NCI-H146 treated with DMSO at 0.1 percent for 48 hours (cell line): Measurements from ENCODE around the gene ZNF618.

Source experiments
- DNase-seq: peaks from one replicate; lab custom pipeline; 2025; ENCODE audit not compliant: unreplicated experiment; lab: John Stamatoyannopoulos, UW

ZNF618 gene

DNA sequence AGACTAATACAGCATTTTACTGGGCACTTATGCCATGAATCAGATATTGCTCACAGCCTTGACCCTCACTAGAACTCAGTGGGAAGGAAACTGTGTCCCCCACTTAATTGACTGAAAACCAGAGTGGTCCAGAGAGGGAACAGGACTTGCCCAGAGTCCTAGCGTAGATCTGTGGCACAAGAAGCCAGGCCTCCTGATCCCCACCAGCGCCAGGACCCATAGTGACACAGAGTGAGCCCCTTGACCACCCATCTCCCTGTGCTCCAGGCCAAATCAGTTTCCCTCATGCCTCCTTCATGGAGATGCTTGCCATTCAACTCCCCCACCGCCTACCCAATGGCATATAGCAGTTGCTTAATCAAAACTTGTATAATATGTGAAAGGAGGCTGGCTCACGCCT is 214.7 kb downstream of the ZNF618 start:
- no peak for DNase-seq

DNA sequence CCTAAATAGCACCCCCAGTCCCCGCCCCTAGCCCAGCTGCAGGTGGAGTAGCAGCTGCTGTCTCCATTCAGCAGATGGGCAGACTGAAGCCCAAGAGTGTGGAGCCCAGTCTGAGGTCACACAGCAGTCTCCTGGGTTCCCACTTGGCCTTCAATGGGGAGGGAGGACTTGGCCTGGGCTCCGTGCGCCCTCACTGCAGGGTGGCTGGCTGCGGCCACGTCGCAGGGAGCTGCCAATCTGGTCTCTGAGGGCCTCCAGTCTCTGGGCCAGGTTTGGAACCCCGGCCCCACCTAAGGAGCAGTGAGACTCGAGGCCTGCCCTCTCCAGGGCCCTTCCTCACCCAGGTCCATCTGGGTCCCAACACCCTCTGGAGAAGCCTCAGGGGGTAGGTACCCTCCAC is 215.6 kb downstream of the ZNF618 start:
- no peak for DNase-seq

DNA sequence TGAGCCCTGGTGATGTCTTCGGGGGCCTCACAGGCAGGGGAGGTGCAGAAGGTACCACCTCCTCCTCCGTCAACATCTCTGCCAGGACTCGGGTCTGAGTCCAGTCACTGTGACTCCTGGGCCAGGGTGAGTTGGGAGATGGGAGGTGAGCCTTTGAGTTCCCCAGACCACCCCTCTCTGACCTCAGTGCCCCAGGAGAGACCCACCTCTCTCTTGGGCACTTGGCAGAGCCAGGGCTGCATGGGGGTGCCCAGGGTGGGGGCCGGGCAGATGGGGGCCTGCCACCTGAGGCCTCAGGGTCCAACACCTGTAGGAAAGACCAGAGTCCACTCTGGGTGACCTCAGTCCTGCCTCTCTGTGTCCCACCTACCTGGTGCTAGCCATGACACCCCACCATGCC is 216.2 kb downstream of the ZNF618 start:
- no peak for DNase-seq

DNA sequence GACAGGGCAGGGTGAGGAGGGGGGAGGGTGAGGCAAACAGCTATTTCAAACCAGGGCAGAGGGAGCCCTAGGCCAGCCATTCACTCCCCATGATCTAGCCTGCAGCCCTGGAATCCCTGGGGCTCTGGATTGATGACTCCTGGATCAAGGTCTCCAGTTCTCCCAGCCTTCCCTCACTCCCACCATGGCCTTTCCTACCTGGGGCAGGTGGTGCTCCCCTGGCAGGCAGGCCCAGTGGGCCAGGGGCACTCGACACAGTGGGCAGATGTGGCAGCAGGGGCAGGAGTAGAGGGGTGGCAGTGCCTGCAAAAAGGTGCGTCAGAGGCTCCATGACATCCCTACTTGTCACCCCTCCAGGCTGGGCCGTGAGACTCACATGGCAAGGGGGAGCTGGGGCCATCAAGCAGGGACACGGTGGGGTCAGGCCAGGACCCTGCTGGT is 216.9 kb downstream of the ZNF618 start:
- no peak for DNase-seq

DNA sequence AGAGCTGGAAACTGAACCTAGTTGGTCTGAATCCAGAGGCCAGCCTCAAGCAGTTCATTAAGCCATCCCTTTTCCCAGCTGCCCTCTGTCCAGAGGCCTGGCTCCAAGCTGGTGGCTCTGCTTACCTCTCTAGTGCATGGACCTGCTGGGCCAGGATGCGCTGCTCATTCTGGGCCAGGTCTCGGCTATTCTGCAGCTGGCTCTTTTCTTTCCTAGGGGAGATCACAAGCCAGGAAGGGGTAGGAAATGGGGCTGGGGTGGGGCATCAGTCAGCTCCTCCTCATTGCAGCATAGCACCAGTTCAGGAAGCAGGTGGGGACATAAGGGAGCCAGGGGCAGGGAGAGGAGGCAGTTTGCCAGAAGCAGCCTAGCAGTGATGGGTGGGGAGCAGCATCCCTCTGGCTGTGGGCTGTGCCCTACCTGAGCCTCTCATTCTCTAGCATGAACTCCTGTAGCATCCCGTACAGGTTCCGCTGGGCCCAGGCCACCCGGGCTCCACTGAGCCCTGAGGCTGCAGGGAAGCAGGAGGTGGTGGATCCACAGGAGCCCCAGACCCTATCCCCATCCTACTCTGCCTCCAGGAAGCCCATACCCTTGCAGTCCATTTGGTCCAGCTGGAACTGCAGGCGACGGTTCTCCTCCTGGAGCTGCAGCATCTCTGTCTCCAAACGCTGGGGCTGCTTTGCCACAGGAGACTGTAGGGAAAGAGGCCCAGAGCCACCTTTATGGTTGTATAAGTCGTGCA is 217.8 kb downstream of the ZNF618 start:
- DNase-seq: no peak

DNA sequence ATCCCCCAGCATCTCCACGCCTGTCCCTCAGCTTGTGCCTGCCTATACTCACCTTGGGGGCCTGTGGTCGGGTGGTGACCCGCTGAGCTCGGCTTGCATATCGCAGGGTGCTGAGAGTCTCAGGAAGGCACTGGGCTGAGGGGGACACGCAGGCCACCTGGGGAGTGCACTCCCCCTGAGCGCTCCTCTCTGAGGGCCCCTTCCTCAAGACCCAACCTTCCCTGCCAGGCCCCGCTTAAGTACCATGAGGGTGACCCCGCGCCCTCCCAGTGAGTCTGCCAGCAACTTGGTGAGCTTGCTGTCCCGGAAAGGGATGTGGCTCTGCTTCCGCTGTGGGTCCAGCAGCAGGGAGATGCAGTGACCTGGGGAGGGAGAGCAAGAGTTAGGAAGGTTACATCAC is 218.9 kb downstream of the ZNF618 start:
- DNase-seq: no peak

DNA sequence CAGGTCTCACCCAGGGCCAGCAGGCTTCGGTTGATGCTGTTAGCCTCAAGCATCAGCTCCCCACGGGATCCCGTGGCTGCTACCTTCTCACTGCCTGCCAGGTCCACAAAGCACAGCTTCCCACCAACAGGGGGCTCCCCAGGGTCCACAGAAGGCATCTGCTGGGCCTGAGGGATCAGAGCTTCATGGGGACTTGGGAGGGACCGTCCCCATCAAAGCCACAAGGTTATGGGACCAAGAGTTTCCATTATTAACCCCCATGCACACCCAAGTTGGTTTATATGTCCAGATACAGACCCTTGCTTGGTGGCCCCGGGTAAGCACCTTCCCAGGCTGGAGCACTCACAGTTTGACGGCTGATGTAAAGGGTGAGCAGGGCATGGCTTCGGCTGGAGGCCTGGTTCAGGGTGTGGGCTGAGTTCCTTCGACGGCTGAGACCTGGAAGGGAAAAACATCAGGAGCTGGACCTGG is 220.0 kb downstream of the ZNF618 start:
- no peak for DNase-seq

DNA sequence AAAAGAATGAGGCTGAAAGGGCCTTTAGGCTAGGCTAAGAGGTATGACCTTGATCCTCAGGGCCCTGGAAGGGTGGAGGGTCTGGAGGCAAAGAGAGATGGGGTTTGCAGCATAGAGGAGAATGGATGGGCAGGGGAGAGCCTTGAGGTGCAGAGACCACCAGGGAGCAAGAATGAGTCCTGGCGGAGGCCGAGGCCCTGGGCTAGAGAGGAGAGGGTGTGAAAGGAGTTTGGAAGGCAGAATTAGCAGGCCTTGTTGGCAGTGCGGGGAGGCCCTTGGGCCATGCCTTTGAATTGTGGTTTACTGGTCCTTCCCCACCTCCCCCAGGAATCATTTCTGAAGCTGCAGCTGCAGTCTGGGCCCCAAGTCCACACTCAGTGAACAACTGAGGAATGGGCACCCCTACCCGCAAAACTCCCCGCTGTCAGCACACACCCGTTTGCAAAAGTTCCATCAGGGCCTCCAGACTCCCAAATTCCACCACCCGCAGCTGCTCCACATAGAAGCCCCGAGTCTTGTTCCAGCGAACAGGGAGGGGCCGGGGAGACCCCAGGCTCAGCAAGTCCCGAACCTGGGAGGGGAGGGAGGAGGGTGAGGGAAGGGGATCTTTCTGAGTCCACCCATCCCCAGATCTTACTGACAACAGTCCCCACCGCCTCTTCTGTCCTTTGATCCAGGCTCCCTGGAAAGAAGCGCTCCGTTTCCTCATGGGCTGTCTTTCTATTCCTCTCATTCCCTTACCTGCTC is 220.9 kb downstream of the ZNF618 start:
- no peak for DNase-seq

DNA sequence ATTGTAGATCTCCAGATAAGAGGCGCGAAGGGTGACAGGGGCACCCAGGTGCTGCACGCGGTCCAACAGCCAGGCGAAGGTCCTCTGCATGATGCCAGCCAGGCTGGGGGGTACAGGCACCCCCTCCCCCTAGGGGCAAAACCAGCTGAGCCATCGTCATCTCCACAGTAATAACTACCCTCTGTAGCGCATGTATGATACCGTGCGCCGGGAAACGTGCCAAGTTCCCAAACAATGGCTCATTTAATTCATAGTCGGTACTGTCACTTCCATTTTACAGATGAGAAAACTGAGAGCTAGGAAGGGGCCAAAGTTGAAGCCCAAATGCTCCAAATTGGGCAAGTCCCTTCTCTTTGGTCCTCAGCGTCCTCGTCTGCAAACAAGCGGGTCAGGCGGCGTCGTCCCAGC is 221.5 kb downstream of the ZNF618 start:
- DNase-seq: no peak

DNA sequence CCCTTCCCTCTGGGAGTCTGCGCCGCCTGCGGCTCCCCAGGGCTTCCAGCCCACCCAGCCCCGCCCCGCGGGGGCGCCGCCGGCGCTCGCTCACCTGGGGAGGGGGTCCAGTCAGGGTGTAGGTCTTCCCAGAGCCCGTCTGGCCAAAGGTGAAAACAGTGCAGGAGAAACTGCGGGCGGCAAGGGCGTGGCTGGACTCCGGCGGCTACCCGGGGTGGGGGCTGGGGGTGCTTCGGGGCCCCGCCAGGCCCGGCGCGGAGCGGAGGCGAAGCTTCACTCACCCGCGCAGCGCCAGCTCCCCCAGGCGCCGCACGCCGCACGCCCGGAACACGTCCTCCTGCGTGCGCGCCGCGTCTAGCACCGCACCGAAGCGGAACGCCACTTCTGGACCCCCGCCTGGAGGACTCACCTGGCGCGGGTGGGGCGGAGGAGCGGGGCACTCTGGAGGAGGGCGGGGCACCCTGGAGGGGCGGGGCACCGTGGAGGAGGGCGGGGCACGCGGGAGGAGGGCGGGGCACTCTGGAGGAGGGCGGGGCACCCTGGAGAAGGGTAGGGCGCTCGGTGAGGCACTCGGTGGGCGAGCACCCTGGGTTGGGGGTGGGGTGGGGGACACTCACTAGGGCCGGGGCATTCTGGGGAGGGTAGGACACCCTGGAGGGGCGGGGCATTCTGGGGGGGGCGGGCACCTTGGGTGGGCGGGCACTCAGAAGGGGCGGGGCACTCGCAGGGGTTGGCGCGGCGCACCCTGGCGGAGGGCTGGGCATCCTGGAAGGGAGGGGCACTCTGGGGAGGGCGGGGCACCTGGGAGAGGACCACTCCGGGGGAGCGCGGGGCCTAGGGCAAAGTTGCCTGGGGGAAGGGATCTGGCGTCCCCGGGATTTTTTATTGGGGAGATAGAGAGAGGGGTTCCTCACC is 222.2 kb downstream of the ZNF618 start:
- no peak for DNase-seq

DNA sequence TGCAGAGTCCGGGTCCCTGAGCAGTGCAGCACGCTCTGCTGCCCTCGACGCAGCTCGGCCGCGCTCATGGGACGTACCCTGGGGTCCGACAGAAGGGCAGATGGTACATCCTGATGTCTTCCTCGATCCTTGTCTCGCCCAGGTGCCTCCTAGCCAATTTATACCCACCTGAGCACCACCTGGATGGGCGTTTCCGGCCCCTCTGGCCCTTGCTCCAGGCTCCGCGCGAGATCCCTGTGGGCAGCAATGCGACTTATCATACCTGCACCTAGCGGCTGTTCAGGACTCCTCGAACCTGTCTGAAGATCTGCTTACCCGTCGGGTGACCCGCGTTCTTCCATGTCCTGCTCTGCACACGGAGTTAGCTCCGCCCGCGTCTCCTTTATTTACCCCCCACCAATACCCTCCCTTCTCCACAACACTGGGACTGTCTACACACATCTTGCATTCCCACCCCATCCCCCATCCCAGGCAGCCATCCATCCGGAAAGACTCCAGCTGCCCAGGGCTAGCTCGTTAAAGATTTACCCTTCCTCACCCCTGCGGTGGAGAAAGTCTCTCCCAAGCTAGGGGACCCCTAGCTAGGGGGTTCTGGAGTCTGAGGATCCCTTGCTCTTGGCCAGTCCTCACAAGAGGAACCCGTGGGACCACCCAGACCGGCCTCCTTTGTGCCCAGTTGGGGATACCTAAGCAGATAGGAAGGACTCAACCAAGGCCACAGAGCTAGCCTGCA is 223.0 kb downstream of the ZNF618 start, which contains the start of gene KIF12:
KIF12 (minus strand) TSS at position 357 of the 733 bp plus-strand sequence; CDS start at position 341, 16 bp downstream.
- DNase-seq: no peak

DNA sequence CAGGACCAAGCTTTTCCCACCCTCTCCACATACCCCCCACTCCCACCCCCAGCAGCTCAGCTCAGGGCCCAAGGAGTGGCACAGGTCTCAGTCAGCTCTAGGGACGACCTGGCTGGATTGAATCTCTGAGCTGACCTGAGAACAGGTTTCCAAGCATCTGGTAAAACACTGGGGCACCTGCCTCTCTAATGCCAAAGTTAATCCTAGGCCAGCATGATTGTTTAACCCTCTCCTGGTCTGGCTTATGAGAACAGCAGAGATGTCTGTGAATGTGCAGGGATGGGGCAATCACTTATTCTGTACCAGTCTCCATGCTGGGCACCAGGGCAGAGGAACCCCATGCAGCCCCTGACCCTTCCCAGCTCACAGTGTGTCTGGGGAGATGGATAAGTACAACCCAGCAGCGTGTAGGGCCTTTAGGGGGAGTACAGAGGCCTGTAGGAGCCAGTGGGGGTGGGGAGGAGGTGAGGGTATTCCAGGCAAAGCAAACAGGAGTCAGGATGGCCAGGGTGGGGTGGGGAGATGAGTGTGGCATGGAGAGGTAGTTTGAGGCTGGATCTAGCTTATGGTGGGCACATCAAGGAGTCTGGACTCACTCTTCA is 223.7 kb downstream of the ZNF618 start:
- DNase-seq: no peak

DNA sequence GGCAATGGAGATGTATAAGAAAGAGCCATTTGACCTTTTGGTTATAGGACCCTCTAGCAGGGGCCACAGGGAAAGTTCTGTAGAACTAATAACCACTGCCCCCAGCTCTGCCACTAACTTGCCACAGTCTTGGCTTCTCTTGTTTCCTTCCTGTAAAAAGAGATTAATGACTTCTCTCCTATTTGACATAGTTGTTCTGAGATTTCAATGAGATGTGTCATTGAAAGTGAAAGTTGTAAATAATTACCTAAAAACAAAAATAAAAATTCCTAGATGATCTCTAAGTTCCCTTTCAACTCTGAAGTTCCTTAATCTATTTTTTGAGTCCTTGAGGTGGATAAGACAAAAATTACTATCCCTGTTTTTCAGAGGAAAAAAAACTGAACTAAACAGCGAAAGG is 224.4 kb downstream of the ZNF618 start:
- no peak for DNase-seq

DNA sequence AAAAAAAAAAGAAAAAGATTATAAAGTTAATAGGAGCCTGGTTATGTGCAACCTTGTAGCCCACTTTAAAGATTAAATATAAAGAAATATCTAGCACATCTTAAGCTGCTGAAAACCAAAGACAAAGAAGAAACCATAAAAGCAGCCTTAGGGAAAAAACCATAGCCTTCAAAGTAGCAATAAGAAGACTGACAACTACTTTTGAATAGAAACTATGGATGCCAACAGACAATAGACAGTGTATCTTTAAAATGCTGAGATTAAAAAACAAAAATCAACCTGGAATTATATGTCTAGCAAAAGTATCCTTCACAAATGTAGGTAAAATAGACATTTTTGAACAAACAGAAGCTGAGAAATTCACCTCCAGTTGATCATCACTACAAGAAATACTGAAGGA is 226.4 kb downstream of the ZNF618 start:
- no peak for DNase-seq

DNA sequence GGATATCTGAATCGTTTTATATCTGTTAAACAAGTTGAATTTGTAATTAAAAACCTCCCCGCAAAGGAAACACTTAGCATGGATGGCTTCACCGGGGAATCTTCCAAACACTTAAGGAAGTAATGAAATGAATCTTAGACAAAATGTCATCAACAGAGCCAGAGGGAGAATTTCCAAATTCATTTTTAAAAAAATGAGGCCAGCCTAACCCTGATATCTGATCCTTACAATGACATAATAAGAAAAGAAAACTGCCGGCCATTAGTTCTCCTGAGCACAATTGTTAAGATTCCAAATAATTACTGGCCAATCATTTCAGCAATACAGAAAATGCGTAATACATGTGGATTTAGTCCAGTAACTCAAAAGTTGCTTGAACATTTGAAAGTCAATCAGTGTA is 229.1 kb downstream of the ZNF618 start:
- DNase-seq: no peak
